Right lobe of liver (tissue), 4 donors: Measurements from ENCODE around the gene FXYD6.

Source experiments
- POLR2A ChIP-seq: fragments of 450-650 bp; IDR thresholded peaks from one replicate; pipeline ENCODE4 v1.6.1; 2017; ENCODE audit warnings: antibody characterized with exemption, mild to moderate bottlenecking
- TF ChIP-seq, protein P1 (sequence below), 4 donors: fragments of 200-600 bp in 3 of 4; fragments of 450-650 bp in 1 of 4; IDR thresholded peaks; one replicate each; pipeline versions ENCODE4 v1.5.1 to v1.8.0; 2016 to 2022; ENCODE audit warnings: antibody characterized with exemption in 4 of 4, mild to moderate bottlenecking in 2 of 4
- donor health status: DM: no; HTN: no; CAD: no.
- donor health status: DM: no; HTN: no; CAD: no.
- donor health status: DM: no; HTN: yes; CAD: no.

DNA sequence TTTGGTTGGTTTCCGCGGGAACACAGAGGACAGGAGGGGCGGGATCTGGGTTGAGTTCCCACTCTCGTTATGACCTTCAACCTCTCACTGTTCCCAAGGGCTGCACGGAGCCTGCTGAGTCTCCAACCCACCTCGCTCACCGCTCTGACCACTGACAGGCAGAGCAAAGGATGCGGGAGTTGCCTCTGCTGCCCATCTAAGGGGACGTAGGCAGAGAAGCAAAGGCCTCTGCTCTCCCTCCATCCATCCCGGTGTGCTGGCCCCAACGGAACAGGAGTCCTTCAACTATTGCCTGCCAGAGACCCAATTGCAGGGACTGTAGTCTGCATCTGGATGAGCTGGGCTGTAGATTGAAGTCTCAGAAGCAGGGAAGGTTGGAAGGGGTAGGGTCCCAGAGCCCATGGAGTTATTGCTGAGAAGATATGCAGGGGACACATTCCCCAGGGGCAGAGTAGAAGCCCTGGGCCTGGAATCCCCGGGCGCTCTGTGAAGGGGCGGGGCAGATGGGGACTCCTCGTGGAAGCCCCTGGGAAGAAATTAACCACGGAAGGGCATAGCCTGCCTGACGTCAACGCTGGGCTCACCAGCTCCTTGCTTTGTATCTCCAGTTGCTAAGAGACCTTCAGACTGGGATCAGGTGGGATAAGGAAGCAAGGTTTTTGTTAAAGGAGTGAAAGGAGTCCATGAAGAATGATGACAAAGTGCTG is 39.2 kb downstream of the FXYD6 start:
- TF ChIP-seq POLR2A = no peak
- TF ChIP-seq, protein P1, sequence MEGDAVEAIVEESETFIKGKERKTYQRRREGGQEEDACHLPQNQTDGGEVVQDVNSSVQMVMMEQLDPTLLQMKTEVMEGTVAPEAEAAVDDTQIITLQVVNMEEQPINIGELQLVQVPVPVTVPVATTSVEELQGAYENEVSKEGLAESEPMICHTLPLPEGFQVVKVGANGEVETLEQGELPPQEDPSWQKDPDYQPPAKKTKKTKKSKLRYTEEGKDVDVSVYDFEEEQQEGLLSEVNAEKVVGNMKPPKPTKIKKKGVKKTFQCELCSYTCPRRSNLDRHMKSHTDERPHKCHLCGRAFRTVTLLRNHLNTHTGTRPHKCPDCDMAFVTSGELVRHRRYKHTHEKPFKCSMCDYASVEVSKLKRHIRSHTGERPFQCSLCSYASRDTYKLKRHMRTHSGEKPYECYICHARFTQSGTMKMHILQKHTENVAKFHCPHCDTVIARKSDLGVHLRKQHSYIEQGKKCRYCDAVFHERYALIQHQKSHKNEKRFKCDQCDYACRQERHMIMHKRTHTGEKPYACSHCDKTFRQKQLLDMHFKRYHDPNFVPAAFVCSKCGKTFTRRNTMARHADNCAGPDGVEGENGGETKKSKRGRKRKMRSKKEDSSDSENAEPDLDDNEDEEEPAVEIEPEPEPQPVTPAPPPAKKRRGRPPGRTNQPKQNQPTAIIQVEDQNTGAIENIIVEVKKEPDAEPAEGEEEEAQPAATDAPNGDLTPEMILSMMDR (IDR thresholded peaks at IDR 0.05) = no peak
